PC-3 (cell line): ENCODE measurements around the gene CERS6. TPM values are rescaled to one million over a fixed set of nuclear protein-coding genes. Genes with fewer than 3 reads are reported as not detected.
A peak's percentile ranks its signal among the peaks of the same experiment; 100 is the strongest.

ENCODE experiments used
- ATAC-seq: fragments of 200-7000 bp; cut with Tn5 transposase; 2 replicates; pipeline ENCODE4 v1.9.1; 2020; ENCODE audit warnings: mild to moderate bottlenecking, moderate library complexity
- BruUV-seq: library from RNA; stranded (reverse); fragments of 400-500 nt; replicated peaks from 2 replicates; lab custom pipeline; 2021; lab: Mats Ljungman, UMichigan
- CTCF ChIA-PET: fragments of 300-600 bp; sonication (Branson Sonifier 250); formaldehyde crosslinking; loops from one replicate; lab custom pipeline; 2022; ENCODE audit warnings: antibody characterized with exemption; lab: Charles Lee
- POLR2A ChIA-PET: fragments of 300-600 bp; sonication (Branson Sonifier 250); formaldehyde crosslinking; loops from one replicate; lab custom pipeline; 2022; ENCODE audit warnings: antibody characterized with exemption; ENCODE audit not compliant: unreplicated experiment; lab: Charles Lee
- DNase-seq: peaks from one replicate; pipeline ENCODE4 v3.0.0-alpha.2; 2015
- H2AFZ ChIP-seq: fragments of 300-600 bp; sonication (generic); 2 replicates; pipeline ENCODE4 v1.6.0; 2016; ENCODE audit warnings: antibody characterized with exemption, low read length
- H3F3A ChIP-seq: fragments of 300-600 bp; sonication (generic); one replicate; pipeline ENCODE4 v1.6.0; 2017; ENCODE audit warnings: antibody characterized with exemption, low read length, control low read depth, mild to moderate bottlenecking; ENCODE audit not compliant: unreplicated experiment
- H3K27ac ChIP-seq: fragments of 300-600 bp; sonication (generic); 2 replicates; pipeline ENCODE4 v1.5.1; 2016; ENCODE audit warnings: mild to moderate bottlenecking, low read length
- H3K27me3 ChIP-seq: fragments of 300-600 bp; sonication (generic); 2 replicates; pipeline ENCODE4 v1.6.1; 2016; ENCODE audit warnings: low read length, mixed read lengths
- H3K36me3 ChIP-seq: fragments of 300-600 bp; sonication (generic); 2 replicates; pipeline ENCODE4 v1.6.1; 2016; ENCODE audit warnings: low read depth, mixed run types, low read length, mixed read lengths
- H3K4me1 ChIP-seq: fragments of 300-600 bp; sonication (generic); 2 replicates; pipeline ENCODE4 v1.5.1; 2016; ENCODE audit warnings: low read length; ENCODE audit not compliant: insufficient read depth
- H3K4me2 ChIP-seq: fragments of 300-600 bp; sonication (generic); 2 replicates; pipeline ENCODE4 v1.6.0; 2016; ENCODE audit warnings: low read length
- H3K4me3 ChIP-seq: fragments of 300-600 bp; sonication (generic); 2 replicates; pipeline ENCODE4 v1.5.1; 2016; ENCODE audit warnings: mild to moderate bottlenecking, low read length, mixed read lengths
- H3K79me2 ChIP-seq: fragments of 300-600 bp; sonication (generic); 2 replicates; pipeline ENCODE4 v1.6.1; 2017; ENCODE audit warnings: low read length, mixed read lengths
- H3K9ac ChIP-seq: fragments of 300-600 bp; sonication (generic); 2 replicates; pipeline ENCODE4 v1.6.0; 2016; ENCODE audit warnings: mild to moderate bottlenecking, low read length
- H3K9me2 ChIP-seq: fragments of 300-600 bp; sonication (generic); replicated peaks from 2 replicates; pipeline ENCODE4 v1.6.1; 2016; ENCODE audit warnings: mixed run types, low read length, mixed read lengths
- H3K9me3 ChIP-seq: fragments of 300-600 bp; sonication (generic); 2 replicates; pipeline ENCODE4 v1.6.1; 2016; ENCODE audit warnings: low read length, mixed read lengths
- H4K20me1 ChIP-seq: fragments of 300-600 bp; sonication (generic); 2 replicates; pipeline ENCODE4 v1.6.1; 2016; ENCODE audit warnings: low read length, mixed read lengths
- CTCF ChIP-seq: fragments of 300-600 bp; sonication (generic); conservative IDR thresholded peaks from 2 replicates; pipeline ENCODE4 v1.5.1; 2017; ENCODE audit warnings: antibody characterized with exemption, low read depth, mild to moderate bottlenecking, low read length
- EZH2 ChIP-seq: fragments of 300-600 bp; sonication (generic); IDR thresholded peaks from one replicate; pipeline ENCODE4 v1.6.1; 2017; ENCODE audit warnings: antibody characterized with exemption, mild to moderate bottlenecking, low read length; ENCODE audit not compliant: unreplicated experiment
- EZH2phosphoT487 ChIP-seq: fragments of 300-600 bp; sonication (generic); IDR thresholded peaks from 2 replicates; pipeline ENCODE4 v1.6.1; 2018; ENCODE audit warnings: mild to moderate bottlenecking, antibody characterized with exemption, low read length, borderline replicate concordance
- intact Hi-C: fragments of 100-400 bp; cut with micrococcal nuclease; formaldehyde crosslinking; loops from 2 replicates; pipeline ENCODE4 v1.9.0; 2023
- total RNA-seq: library from RNA; depleted of rRNA; stranded (reverse); fragments of >200 nt; gene quantifications from 2 replicates; pipeline ENCODE4 v1.2.3, GENCODE V29; 2014

The CERS6 gene
- total RNA-seq, 1 experiment from 2014 or later = 24.2 TPM

- TF ChIP-seq EZH2phosphoT487 (no peak), CTCF (no peak), EZH2 (no peak)
- no peak overlapping the region for H3K27ac ChIP-seq
- H2AFZ ChIP-seq = no peak overlapping the region
- H3K4me2 ChIP-seq = no peak overlapping the region
- DNase-seq (peak; percentile 31), ATAC-seq (no peak)
- H3K9me3 ChIP-seq = no peaks in the 10 kb centered on the region
- no peaks in the 10 kb centered on the region for H4K20me1 ChIP-seq
- no TSS peak for BruUV-seq
- no peaks in the 10 kb centered on the region for H3K27me3 ChIP-seq
- H3F3A ChIP-seq = no peaks in the 10 kb centered on the region
- no peak overlapping the region for H3K9ac ChIP-seq
- intact Hi-C loops = no loop called here
- H3K4me3 ChIP-seq = no peak overlapping the region
- no peaks in the 10 kb centered on the region for H3K79me2 ChIP-seq
- ChIA-PET CTCF (no interaction called here), POLR2A (no interaction called here)
- H3K36me3 ChIP-seq = no peaks in the 10 kb centered on the region
- H3K9me2 ChIP-seq = no peaks in the 10 kb centered on the region
- no peaks in the 10 kb centered on the region for H3K4me1 ChIP-seq
These were observed 143.7 kb downstream of the CERS6 start for GRCh38 chr2:168599738-168600137.

DNA sequence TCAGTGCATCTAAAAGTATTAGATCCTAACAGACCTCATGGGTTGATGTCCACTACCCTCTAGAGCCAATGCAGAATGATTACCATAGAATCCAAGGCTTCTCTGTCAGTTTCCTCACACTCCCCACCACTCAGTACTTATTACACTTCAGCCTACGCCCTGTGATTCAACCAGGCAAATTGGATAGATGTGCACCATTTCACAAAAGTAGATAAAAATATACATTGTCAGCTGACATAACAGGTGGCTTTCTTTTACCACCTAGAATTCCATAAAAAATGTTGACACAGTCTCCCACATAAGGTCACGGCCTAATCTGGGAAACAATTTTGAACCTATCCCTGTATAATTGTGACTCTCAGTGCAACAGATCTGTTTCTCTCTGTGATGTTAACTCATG lies 144.9 kb downstream of the CERS6 start:
- no peaks in the 10 kb centered on the region for H3K9me2 ChIP-seq
- H3K4me3 ChIP-seq = no peak overlapping the region
- DNase-seq (no peak), ATAC-seq (no peak)
- intact Hi-C loops = no loop called here
- no peaks in the 10 kb centered on the region for H3F3A ChIP-seq
- CTCF ChIA-PET = no interaction called here
- no peak overlapping the region for H2AFZ ChIP-seq
- POLR2A ChIA-PET = no interaction called here
- H3K36me3 ChIP-seq = no peaks in the 10 kb centered on the region
- no TSS peak for BruUV-seq
- no peaks in the 10 kb centered on the region for H4K20me1 ChIP-seq
- no peak overlapping the region for H3K4me2 ChIP-seq
- H3K27me3 ChIP-seq = no peaks in the 10 kb centered on the region
- no peaks in the 10 kb centered on the region for H3K4me1 ChIP-seq
- no peaks in the 10 kb centered on the region for H3K9me3 ChIP-seq
- TF ChIP-seq CTCF (no peak), EZH2phosphoT487 (no peak), EZH2 (no peak)
- no peak overlapping the region for H3K27ac ChIP-seq
- H3K79me2 ChIP-seq = no peaks in the 10 kb centered on the region
- H3K9ac ChIP-seq = no peak overlapping the region

DNA sequence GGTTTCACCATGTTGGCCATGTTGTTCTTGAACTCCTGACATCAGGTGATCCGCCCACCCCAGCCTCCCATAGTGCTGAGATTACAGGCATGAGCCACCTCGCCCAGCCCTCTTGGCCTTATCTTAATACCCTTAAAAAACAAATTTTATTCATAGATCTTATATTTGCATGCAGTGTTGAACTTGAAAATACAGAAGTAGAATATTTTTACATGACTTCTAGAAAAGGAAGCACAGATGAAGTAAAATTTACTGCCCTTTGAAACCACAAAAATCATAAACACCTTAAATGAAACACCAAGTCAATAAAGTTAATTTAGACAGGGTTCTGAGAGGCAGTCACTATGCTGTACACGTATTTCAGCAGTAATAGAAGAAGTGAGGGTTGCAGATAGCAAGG lies 145.7 kb downstream of the CERS6 start:
- POLR2A ChIA-PET = no interaction called here
- Histone ChIP-seq H3K79me2 (no peaks in the 10 kb centered on the region), H3K9me3 (no peaks in the 10 kb centered on the region), H3K4me2 (no peak overlapping the region), H2AFZ (no peak overlapping the region), H3K36me3 (no peaks in the 10 kb centered on the region), H3K27ac (no peak overlapping the region), H4K20me1 (no peaks in the 10 kb centered on the region), H3K9me2 (no peaks in the 10 kb centered on the region), H3K27me3 (no peaks in the 10 kb centered on the region), H3K4me1 (no peaks in the 10 kb centered on the region), H3K9ac (no peak overlapping the region), H3K4me3 (no peak overlapping the region), H3F3A (no peaks in the 10 kb centered on the region)
- CTCF ChIA-PET = no interaction called here
- intact Hi-C loops = no loop called here
- BruUV-seq = no TSS peak
- DNase-seq (no peak), ATAC-seq (no peak)
- TF ChIP-seq EZH2phosphoT487 (no peak), EZH2 (no peak), CTCF (no peak)
